K562 (cell line): Measurements from ENCODE around the gene ZNF516. TPM values are rescaled to one million over a fixed set of nuclear protein-coding genes. Genes with fewer than 3 reads are reported as not detected.

Experiments
- ATAC-seq: fragments of 200-7000 bp; cut with Tn5 transposase; 3 replicates; pipeline ENCODE4 v1.9.1; 2020; ENCODE audit warnings: moderate library complexity
- BruUV-seq: library from RNA; stranded (reverse); fragments of 400-500 nt; replicated peaks from 2 replicates; lab custom pipeline; 2021; lab: Mats Ljungman, UMichigan
- CTCF ChIA-PET: fragments of 300-600 bp; formaldehyde crosslinking; extraction: SDS; loops from one replicate; lab custom pipeline; 2021; ENCODE audit warnings: low intra/inter-chr PET ratio; lab: Yijun Ruan, JAX
- POLR2A ChIA-PET: fragments of 300-600, 350-650 bp; sonication (Branson Sonifier 250); formaldehyde crosslinking; extraction: SDS; loops from one replicate; lab custom pipeline; 2021; ENCODE audit warnings: antibody characterized with exemption, inconsistent platforms; lab: Yijun Ruan, JAX
- DNase-seq, 4 experiments: peaks; one replicate each; pipeline versions ENCODE4 v3.0.0 to v3.0.0-alpha.2; 2011 to 2018; ENCODE audit warnings: low spot score in 3 of 4, mixed read lengths in 3 of 4; ENCODE audit errors: extremely low read depth in 1 of 4
- FAIRE-seq: peaks from 2 replicates; lab custom pipeline; 2011; peaks lifted over from hg19 to GRCh38; lab: Jason Lieb, UNC
- H2AFZ ChIP-seq: 2 replicates; pipeline ENCODE4 v1.6.0; 2011; ENCODE audit warnings: low read depth, low read length, control low read depth, inconsistent platforms
- H3K27ac ChIP-seq: fragments of 200-600 bp; 3 replicates; pipeline ENCODE4 v1.8.0; 2011; ENCODE audit warnings: low read depth, mild to moderate bottlenecking, control low read depth, inconsistent platforms, low read length, moderate library complexity, mixed read lengths; ENCODE audit errors: extremely low read depth
- H3K27me3 ChIP-seq, 2 experiments: fragments of 300-600 bp in 1 of 2; 2 replicates in 1 of 2; 3 replicates in 1 of 2; pipeline versions ENCODE4 v1.6.0 to v1.8.0; 2011; ENCODE audit warnings: inconsistent platforms in 2 of 2, low read length in 2 of 2, mild to moderate bottlenecking in 1 of 2, mixed read lengths in 1 of 2, moderate library complexity in 1 of 2; ENCODE audit not compliant: control insufficient read depth in 2 of 2, insufficient read depth in 2 of 2
- H3K36me3 ChIP-seq: fragments of 300-600 bp; 3 replicates; pipeline ENCODE4 v1.8.0; 2011; ENCODE audit warnings: mild to moderate bottlenecking, low read length, inconsistent platforms; ENCODE audit not compliant: control insufficient read depth, insufficient read depth
- H3K4me1 ChIP-seq, 2 experiments: fragments of 200-600 bp in 1 of 2; replicated peaks in 1 of 2; 2 replicates in 1 of 2; 3 replicates in 1 of 2; pipeline versions ENCODE4 v1.5.1 to v1.8.0; 2011; ENCODE audit warnings: inconsistent platforms in 2 of 2, low read length in 2 of 2, mild to moderate bottlenecking in 1 of 2, mixed read lengths in 1 of 2, moderate library complexity in 1 of 2; ENCODE audit not compliant: control insufficient read depth in 2 of 2, insufficient read depth in 2 of 2
- H3K4me2 ChIP-seq: 2 replicates; pipeline ENCODE4 v1.6.1; 2011; ENCODE audit warnings: low read length, control low read depth, inconsistent platforms, mixed read lengths; ENCODE audit not compliant: insufficient read depth
- H3K4me3 ChIP-seq: fragments of 200-600 bp; sonication (generic), shearing (Covaris generic); 2 replicates; pipeline ENCODE4 v1.5.1; 2016; ENCODE audit warnings: control low read depth, inconsistent platforms
- H3K79me2 ChIP-seq: fragments of 200-600 bp; 3 replicates; pipeline ENCODE4 v1.8.0; 2011; ENCODE audit warnings: low read length, inconsistent platforms; ENCODE audit not compliant: control insufficient read depth, insufficient read depth
- H3K9ac ChIP-seq, 2 experiments: 2 replicates each; pipeline versions ENCODE4 v1.6.0 to v1.6.1; 2011; ENCODE audit warnings: low read depth in 2 of 2, low read length in 2 of 2, control low read depth in 1 of 2, inconsistent platforms in 1 of 2, mild to moderate bottlenecking in 1 of 2, mixed read lengths in 1 of 2; ENCODE audit not compliant: insufficient read depth in 1 of 2
- H3K9me1 ChIP-seq: one replicate; pipeline ENCODE4 v1.6.0; 2011; ENCODE audit warnings: inconsistent platforms, mild to moderate bottlenecking, low read length, moderate library complexity; ENCODE audit not compliant: control insufficient read depth, insufficient read depth
- H3K9me3 ChIP-seq: replicated peaks from 2 replicates; pipeline ENCODE4 v1.5.1; 2011; ENCODE audit warnings: low read depth, low read length, inconsistent platforms; ENCODE audit not compliant: control insufficient read depth, insufficient read depth
- H4K20me1 ChIP-seq: replicated peaks from 2 replicates; pipeline ENCODE4 v1.6.1; 2011; ENCODE audit warnings: low read length, inconsistent platforms, mixed read lengths; ENCODE audit not compliant: control insufficient read depth, insufficient read depth
- CBX5 ChIP-seq: IDR thresholded peaks from 2 replicates; pipeline ENCODE4 v1.6.1; 2014; ENCODE audit warnings: low read depth, borderline replicate concordance
- ESRRA ChIP-seq: fragments of 450-650 bp; IDR thresholded peaks from 2 replicates; pipeline ENCODE4 v1.6.1; 2014; ENCODE audit warnings: low read depth, mild to moderate bottlenecking, moderate library complexity, borderline replicate concordance
- GABPA ChIP-seq: fragments of 200-800 bp; sonication (Bioruptor generic); conservative IDR thresholded peaks from 2 replicates; pipeline ENCODE4 v1.6.1; 2016; ENCODE audit warnings: low read depth, missing genetic modification characterization, missing compliant biosample characterization
- NBN ChIP-seq: fragments of 450-650 bp; IDR thresholded peaks from 2 replicates; pipeline ENCODE4 v1.6.1; 2016; ENCODE audit warnings: low read depth, mild to moderate bottlenecking
- SIRT6 ChIP-seq: IDR thresholded peaks from one replicate; pipeline ENCODE4 v1.6.1; 2012; ENCODE audit warnings: low read depth, mild to moderate bottlenecking, control low read depth, inconsistent platforms, low read length, moderate library complexity
- SIX5 ChIP-seq, 2 experiments: IDR thresholded peaks; 2 replicates each; pipeline ENCODE4 v1.6.1; 2011; ENCODE audit warnings: low read length in 2 of 2, borderline replicate concordance in 1 of 2, low read depth in 1 of 2, mild to moderate bottlenecking in 1 of 2, moderate library complexity in 1 of 2; ENCODE audit not compliant: insufficient read depth in 1 of 2
- SLC30A9 ChIP-seq: fragments of 250-450 bp; sonication (Bioruptor Pico); IDR thresholded peaks from 2 replicates; pipeline ENCODE4 v1.8.0; 2022; ENCODE audit warnings: mild to moderate bottlenecking, moderate library complexity
- TCFL5 ChIP-seq: fragments of 250-450 bp; sonication (Bioruptor Pico); conservative IDR thresholded peaks from 2 replicates; pipeline ENCODE4 v1.6.1; 2021; ENCODE audit warnings: mild to moderate bottlenecking, moderate library complexity, matching md5 sums
- ZKSCAN8 ChIP-seq: fragments of 200-800 bp; sonication (Bioruptor generic); IDR thresholded peaks from 2 replicates; pipeline ENCODE4 v1.6.1; 2016; ENCODE audit warnings: missing genetic modification characterization, missing compliant biosample characterization
- WGBS: fragments of 100-300 bp; shearing (Covaris generic); methylation state at CpG from one replicate; pipeline ENCODE4 v1.1.6; 2016; ENCODE audit warnings: low coverage, mixed read lengths; ENCODE audit not compliant: insufficient coverage; ENCODE audit errors: missing lambda C conversion rate; 5-methylcytosine and 5-hydroxymethylcytosine counted together
- in situ Hi-C: fragments of 300-500 bp; cut with MboI; formaldehyde crosslinking; loops from 4 replicates; pipeline ENCODE4 v1.15.0; 2018; ENCODE audit warnings: inconsistent platforms, mixed read lengths
- intact Hi-C: fragments of 100-400 bp; cut with micrococcal nuclease; formaldehyde crosslinking; loops from 2 replicates; pipeline ENCODE4 v1.14.2; 2022
- polyA plus RNA-seq, 8 experiments: library from polyadenylated mRNA; depleted of rRNA in 4 of 8; stranded (reverse) in 5 of 8; unstranded in 3 of 8; fragments of >200 nt; fragmentation: Nextera tagmentation in 2 of 8; fragmentation: Illumina TruSeq in 1 of 8; extraction: Ambion mirVana in 2 of 8; extraction: Trizol in 1 of 8; gene quantifications; 2 replicates each; pipeline versions ENCODE4 v1.2.1 to v1.2.3, GENCODE V29; 2011 to 2014; ENCODE audit warnings: inconsistent platforms in 1 of 8, missing spikeins in 1 of 8
- total RNA-seq, 7 experiments: library from RNA; depleted of rRNA in 6 of 7; stranded (reverse); fragments of >200 nt in 6 of 7; fragmentation: Illumina TruSeq in 2 of 7; extraction: Trizol in 2 of 7; gene quantifications; 2 replicates each; pipeline versions ENCODE4 v1.2.1 to v1.2.3, GENCODE V29; 2011 to 2021; ENCODE audit warnings: low replicate concordance in 1 of 7
- TF ChIP-seq, protein P1 (sequence below): sonication (generic); formaldehyde crosslinking; IDR thresholded peaks from 2 replicates; pipeline ENCODE4 v1.8.0; 2022; ENCODE audit warnings: mild to moderate bottlenecking, missing genetic modification reagents

The ZNF516 gene
- total and polyA plus RNA-seq, 9 of the 15 experiments (the other 6 are each of a cell fraction or from before 2014, with no cell fraction given), result 0.04 to 0.20 (median 0.08) TPM; not detected in 3

DNA sequence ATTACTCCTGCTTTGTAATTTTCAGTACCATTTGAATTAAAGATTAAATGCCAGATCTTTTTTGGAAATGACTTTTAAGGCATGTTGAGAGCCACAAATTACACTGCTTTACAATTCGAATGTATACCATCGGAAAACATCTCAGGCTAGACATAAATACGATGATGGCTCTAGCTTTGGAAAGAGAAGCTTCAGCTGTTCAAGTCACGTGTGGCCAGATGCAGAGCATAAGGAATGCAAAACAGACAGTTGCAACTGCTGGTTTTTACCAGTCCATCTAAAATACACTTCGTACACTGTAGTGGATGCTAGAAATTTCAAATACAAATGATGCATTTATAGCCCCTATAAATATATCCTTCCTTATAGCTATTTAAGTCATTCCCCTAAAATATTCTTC is 8.0 kb downstream of the ZNF516 start:
- no peak for FAIRE-seq

DNA sequence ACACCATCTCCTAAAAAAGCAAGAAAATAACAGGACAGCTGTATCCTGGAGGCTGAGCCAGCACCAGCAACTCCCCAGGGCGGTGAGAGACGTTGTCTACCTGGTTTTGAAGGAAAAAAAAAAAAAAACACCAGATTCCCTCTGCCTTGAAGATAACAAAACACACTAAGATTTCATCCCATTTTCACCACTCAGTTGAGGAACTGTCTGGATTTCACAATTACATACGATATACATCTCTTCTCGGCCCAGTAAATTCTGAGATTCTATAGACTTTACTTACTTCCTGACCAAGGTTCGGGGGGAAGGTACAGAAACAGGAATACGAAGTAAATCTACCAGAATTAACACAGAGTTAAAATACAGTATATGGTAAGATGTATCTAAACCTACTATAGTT is 8.5 kb downstream of the ZNF516 start:
- ATAC-seq (no peak), FAIRE-seq (no peak), DNase-seq (no peak)
- Histone ChIP-seq H3K27ac (no peak overlapping the region), H3K4me2 (no peak overlapping the region), H3K79me2 (no peaks in the 10 kb centered on the region), H3K4me1 (peaks cover 0 to 4% of the 10 kb centered on the region in 2 experiments; a peak in 2 of 5 replicates), H3K27me3 (peaks cover 9 to 23% of the 10 kb centered on the region in 2 experiments; a peak in 4 of 5 replicates), H4K20me1 (no peaks in the 10 kb centered on the region), H3K9me3 (no peaks in the 10 kb centered on the region), H3K36me3 (no peaks in the 10 kb centered on the region), H2AFZ (no peak overlapping the region), H3K9me1 (no peaks in the 10 kb centered on the region), H3K4me3 (no peak overlapping the region), H3K9ac (no peak overlapping the region)
- BruUV-seq, result no TSS peak
- TF ChIP-seq, protein P1, sequence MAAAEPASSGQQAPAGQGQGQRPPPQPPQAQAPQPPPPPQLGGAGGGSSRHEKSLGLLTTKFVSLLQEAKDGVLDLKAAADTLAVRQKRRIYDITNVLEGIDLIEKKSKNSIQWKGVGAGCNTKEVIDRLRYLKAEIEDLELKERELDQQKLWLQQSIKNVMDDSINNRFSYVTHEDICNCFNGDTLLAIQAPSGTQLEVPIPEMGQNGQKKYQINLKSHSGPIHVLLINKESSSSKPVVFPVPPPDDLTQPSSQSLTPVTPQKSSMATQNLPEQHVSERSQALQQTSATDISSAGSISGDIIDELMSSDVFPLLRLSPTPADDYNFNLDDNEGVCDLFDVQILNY, result no peak
- TF ChIP-seq ZKSCAN8 (no peak), SIRT6 (no peak), CBX5 (no peak)
- intact Hi-C loops (no loop called here), in situ Hi-C loops (no loop called here)
- ChIA-PET POLR2A (no interaction called here), CTCF (no interaction called here)
- 0% methylated on average over 4 of the region's 6 CpGs for WGBS

More for the DNA sequence above, 8.0 kb downstream of the ZNF516 start:
- Histone ChIP-seq H2AFZ (no peak overlapping the region), H3K27me3 (peaks cover 9 to 23% of the 10 kb centered on the region in 2 experiments; a peak in 4 of 5 replicates), H3K79me2 (no peaks in the 10 kb centered on the region), H3K4me3 (no peak overlapping the region), H3K9me3 (no peaks in the 10 kb centered on the region), H3K4me2 (no peak overlapping the region), H3K4me1 (peaks cover 0 to 9% of the 10 kb centered on the region in 2 experiments; a peak in 2 of 5 replicates), H4K20me1 (no peaks in the 10 kb centered on the region), H3K36me3 (no peaks in the 10 kb centered on the region), H3K27ac (no peak overlapping the region), H3K9me1 (no peaks in the 10 kb centered on the region), H3K9ac (no peak overlapping the region)
- POLR2A ChIA-PET, result no interaction called here
- WGBS, result 2% methylated on average over 5 of the region's 5 CpGs
- no TSS peak for BruUV-seq
- intact Hi-C loops (no loop called here), in situ Hi-C loops (no loop called here)
- DNase-seq (no peak), ATAC-seq (no peak)
- CTCF ChIA-PET, result no interaction called here
- TF ChIP-seq SIX5 (IDR thresholded peaks at IDR 0.05; ENCODE audit: borderline replicate concordance in 1 of 2, insufficient read depth in 1 of 2, low read depth in 1 of 2, low read length in 2 of 2), result no peak
- TF ChIP-seq SLC30A9, result no peak
- no peak for TF ChIP-seq TCFL5 (CRISPR knock-in tag)
- TF ChIP-seq NBN, result no peak
- TF ChIP-seq ESRRA, result no peak
- TF ChIP-seq GABPA (tag), result no peak
